ENCODE results near the gene RBMS3. TPM values are rescaled to one million over a fixed set of nuclear protein-coding genes. Genes with fewer than 3 reads are reported as not detected.
"Not testable (repeated sequence)": the region's sequence is repeated elsewhere in the genome, so short reads cannot be mapped to it uniquely, and the experiment has no call there.

The RBMS3 gene
- total RNA-seq, 1 donor from 2014 or later: 3.8 TPM

GRCh38 chr3:29515451-29515850, 234.6 kb downstream of the RBMS3 start:
- no peaks in the 10 kb centered on the region for H3K36me3 Mint-ChIP-seq (ENCODE audit: insufficient read depth)

GRCh38 chr3:29516164-29516563, 235.3 kb downstream of the RBMS3 start:
- Mint-ChIP-seq H3K36me3 (ENCODE audit: insufficient read depth) (no peaks in the 10 kb centered on the region), H3K27ac (no peak overlapping the region), H3K4me3 (ENCODE audit: low read depth) (no peak overlapping the region), H3K4me1 (ENCODE audit: low read depth) (peaks cover 10% of the 10 kb centered on the region), H3K27me3 (peaks cover 4% of the 10 kb centered on the region), H3K9me3 (ENCODE audit: low read depth) (no peaks in the 10 kb centered on the region)
- TF ChIP-seq CTCF (IDR thresholded peaks at IDR 0.05; ENCODE audit: unreplicated experiment): no peak
- no peak for DNase-seq (ENCODE audit: low spot score, unreplicated experiment)

More at GRCh38 chr3:29515451-29515850, 234.6 kb downstream of the RBMS3 start:
- peaks cover 4% of the 10 kb centered on the region for H3K27me3 Mint-ChIP-seq
- DNase-seq (ENCODE audit: low spot score, unreplicated experiment): no peak
- no peaks in the 10 kb centered on the region for H3K9me3 Mint-ChIP-seq (ENCODE audit: low read depth)
- no peak overlapping the region for H3K4me3 Mint-ChIP-seq (ENCODE audit: low read depth)
- no peak overlapping the region for H3K27ac Mint-ChIP-seq
- TF ChIP-seq CTCF (IDR thresholded peaks at IDR 0.05; ENCODE audit: unreplicated experiment): no peak
- H3K4me1 Mint-ChIP-seq (ENCODE audit: low read depth): peaks cover 5% of the 10 kb centered on the region

- no peak for TF ChIP-seq CTCF (IDR thresholded peaks at IDR 0.05; ENCODE audit: unreplicated experiment)
- Mint-ChIP-seq H3K9me3 (ENCODE audit: low read depth) (no peaks in the 10 kb centered on the region), H3K27ac (no peak overlapping the region), H3K4me1 (ENCODE audit: low read depth) (peaks cover 26% of the 10 kb centered on the region), H3K36me3 (ENCODE audit: insufficient read depth) (no peaks in the 10 kb centered on the region), H3K27me3 (no peaks in the 10 kb centered on the region), H3K4me3 (ENCODE audit: low read depth) (no peak overlapping the region)
- no peak for DNase-seq (ENCODE audit: low spot score, unreplicated experiment)
Observed at GRCh38 chr3:29520764-29521163, 239.9 kb downstream of the RBMS3 start.

- Mint-ChIP-seq H3K27ac (no peak overlapping the region), H3K9me3 (ENCODE audit: low read depth) (no peaks in the 10 kb centered on the region), H3K36me3 (ENCODE audit: insufficient read depth) (no peaks in the 10 kb centered on the region), H3K4me1 (ENCODE audit: low read depth) (peaks cover 28% of the 10 kb centered on the region), H3K4me3 (ENCODE audit: low read depth) (no peak overlapping the region), H3K27me3 (no peaks in the 10 kb centered on the region)
- no peak for DNase-seq (ENCODE audit: low spot score, unreplicated experiment)
- no peak for TF ChIP-seq CTCF (IDR thresholded peaks at IDR 0.05; ENCODE audit: unreplicated experiment)
Observed at GRCh38 chr3:29521293-29521692, 240.4 kb downstream of the RBMS3 start.

GRCh38 chr3:29521751-29522150, 240.9 kb downstream of the RBMS3 start:
- Mint-ChIP-seq H3K4me3 (ENCODE audit: low read depth) (no peak overlapping the region), H3K27ac (no peak overlapping the region), H3K27me3 (no peaks in the 10 kb centered on the region), H3K4me1 (ENCODE audit: low read depth) (peaks cover 28% of the 10 kb centered on the region), H3K36me3 (ENCODE audit: insufficient read depth) (no peaks in the 10 kb centered on the region), H3K9me3 (ENCODE audit: low read depth) (peaks cover 2% of the 10 kb centered on the region)
- no peak for TF ChIP-seq CTCF (IDR thresholded peaks at IDR 0.05; ENCODE audit: unreplicated experiment)
- DNase-seq (ENCODE audit: low spot score, unreplicated experiment): no peak

- H3K9me3 Mint-ChIP-seq (ENCODE audit: low read depth): not testable (repeated sequence)
- peaks cover 26% of the 10 kb centered on the region for H3K4me1 Mint-ChIP-seq (ENCODE audit: low read depth)
Observed at GRCh38 chr3:29524433-29524832, 243.6 kb downstream of the RBMS3 start.

More at GRCh38 chr3:29524433-29524832, 243.6 kb downstream of the RBMS3 start:
- not testable (repeated sequence) for DNase-seq (ENCODE audit: low spot score, unreplicated experiment); H3K27ac Mint-ChIP-seq; H3K36me3 Mint-ChIP-seq (ENCODE audit: insufficient read depth); H3K4me3 Mint-ChIP-seq (ENCODE audit: low read depth); H3K27me3 Mint-ChIP-seq
